Measurements from ENCODE around the gene LRP8.

- no peak for TF ChIP-seq CTCF (optimal IDR thresholded peaks at IDR 0.05 in 1 of 3, IDR thresholded peaks at IDR 0.05 in 1 of 3, conservative IDR thresholded peaks at IDR 0.05 in 1 of 3; ENCODE audit: extremely low read depth in 1 of 3, insufficient read depth in 2 of 3, low read length in 3 of 3)
- TF ChIP-seq EZH2 (IDR thresholded peaks at IDR 0.05; ENCODE audit: low read length) = no peak
Measured at GRCh38 chr1:53376742-53377437, 49.0 kb upstream of the LRP8 start.
